Measurements from ENCODE around the gene LZIC.
"Not testable (repeated sequence)": the region's sequence is repeated elsewhere in the genome, so short reads cannot be mapped to it uniquely, and the experiment has no call there.

Gene LZIC

GRCh38 chr1:9942939-9943788, at the start of gene LZIC, which contains the start of gene NMNAT1:
LZIC (minus strand) TSS chr1:9943391; CDS start chr1:9936619, 6,772 bp downstream.
NMNAT1 (plus strand) TSS chr1:9943475; CDS start chr1:9972074, 28,599 bp downstream.
- DNase-seq (ENCODE audit: low read depth) = peak; percentile 82

DNA sequence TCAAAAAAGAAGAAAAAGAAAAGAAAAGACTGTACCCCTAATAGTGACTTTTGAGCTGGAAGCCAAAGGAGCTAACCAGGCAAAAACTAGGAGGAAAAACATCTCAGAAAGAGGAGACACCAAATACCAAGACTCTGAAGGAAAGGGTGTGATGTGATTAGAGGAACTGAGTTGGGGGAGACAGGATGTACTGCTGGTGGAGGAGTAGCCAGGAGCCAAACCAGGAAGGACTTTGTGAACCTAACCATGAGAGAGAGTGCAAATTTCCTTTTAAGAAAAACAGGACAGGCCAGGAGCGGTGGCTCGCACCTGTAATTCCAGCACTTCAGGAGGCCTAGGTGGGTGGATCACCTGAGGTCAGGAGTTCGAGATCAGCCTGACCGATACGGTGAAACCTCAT, 49.7 kb upstream of the LZIC start:
- DNase-seq (ENCODE audit: low read depth) = no peak

GRCh38 chr1:9990944-9991343, 47.8 kb upstream of the LZIC start:
- no peak for DNase-seq (ENCODE audit: low read depth)

DNA sequence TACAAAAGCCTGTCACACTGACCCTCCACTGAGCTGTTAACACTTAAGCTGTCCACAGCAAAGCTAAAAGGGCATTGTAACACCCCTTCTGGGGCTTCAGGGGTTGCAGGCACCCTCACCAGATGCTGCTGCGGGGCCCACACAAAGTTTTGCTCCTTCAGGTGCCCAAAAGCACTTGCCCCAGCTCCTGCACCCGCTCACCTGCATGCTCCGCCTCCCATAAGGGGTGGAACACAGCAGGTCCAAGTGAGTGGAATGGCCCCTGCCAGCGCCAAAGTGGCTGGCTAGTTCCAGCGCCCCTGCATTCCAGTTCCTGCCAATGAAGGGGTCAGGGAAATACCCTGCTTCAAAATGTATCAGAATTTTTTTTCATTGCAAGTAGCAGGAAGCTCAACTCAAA, 46.6 kb upstream of the LZIC start:
- no peak for DNase-seq (ENCODE audit: low read depth)

DNA sequence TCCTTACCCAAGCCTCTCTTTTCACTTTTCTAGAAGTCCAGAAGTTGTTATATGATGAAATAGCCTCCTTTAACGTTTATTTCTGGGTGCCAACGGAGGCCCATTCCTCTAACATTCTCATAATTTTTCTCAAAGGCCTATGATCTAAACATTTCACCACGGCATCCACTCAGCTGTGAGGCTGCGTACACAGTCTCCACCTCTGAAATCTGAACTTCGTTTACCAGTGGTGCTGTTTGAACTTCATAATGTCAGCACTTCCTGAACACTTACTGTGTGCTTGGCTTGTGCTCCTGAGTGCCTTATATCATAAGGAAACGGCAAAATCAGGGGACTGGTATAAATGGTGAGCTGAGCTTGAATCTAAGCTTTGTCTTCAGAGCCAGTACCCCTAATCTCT, 41.8 kb upstream of the LZIC start:
- DNase-seq (ENCODE audit: low read depth) = no peak

DNA sequence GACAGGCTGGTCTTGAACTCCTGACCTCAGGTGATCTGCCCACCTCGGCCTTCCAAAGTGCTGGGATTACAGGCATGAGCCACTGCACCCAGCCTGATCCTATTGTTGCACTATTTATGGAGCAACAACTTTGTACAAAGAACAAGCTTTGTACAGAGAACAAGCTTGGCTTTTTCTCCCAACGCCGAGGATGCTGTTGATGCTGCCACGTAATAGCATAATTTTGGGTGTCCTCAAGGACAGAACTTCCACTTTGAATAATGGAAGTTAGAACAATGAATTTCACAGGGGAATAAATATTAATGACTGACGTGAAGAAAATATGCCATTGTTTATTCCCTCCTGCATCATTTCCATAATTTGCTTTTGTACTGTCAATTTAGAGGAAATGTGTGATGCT, 41.1 kb upstream of the LZIC start:
- no peak for DNase-seq (ENCODE audit: low read depth)

GRCh38 chr1:9960706-9961562, 17.7 kb upstream of the LZIC start:
- peak; percentile 29 for DNase-seq (ENCODE audit: low read depth)

DNA sequence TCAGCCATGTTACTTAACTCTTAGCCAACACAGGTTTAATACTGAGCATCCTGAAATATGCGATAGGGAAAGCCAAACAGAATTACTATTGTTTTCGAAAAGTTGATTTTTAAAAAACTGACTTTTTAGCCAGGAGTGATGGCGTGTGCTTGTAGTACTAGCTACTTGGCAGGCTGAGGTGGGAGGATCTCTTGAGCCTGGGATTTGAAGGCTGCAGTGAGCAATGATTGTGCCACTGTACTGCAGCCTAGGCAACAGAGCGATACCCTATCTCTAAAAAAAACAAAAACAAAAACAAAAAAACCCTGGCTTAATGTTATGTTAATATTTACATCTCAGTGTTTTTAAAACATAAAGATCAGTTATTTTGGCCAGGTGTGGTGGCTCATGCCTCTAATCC, 16.8 kb upstream of the LZIC start:
- no peak for DNase-seq (ENCODE audit: low read depth)

- no peak for DNase-seq (ENCODE audit: low read depth)
Observed at GRCh38 chr1:9957726-9958125, 14.5 kb upstream of the LZIC start.

DNA sequence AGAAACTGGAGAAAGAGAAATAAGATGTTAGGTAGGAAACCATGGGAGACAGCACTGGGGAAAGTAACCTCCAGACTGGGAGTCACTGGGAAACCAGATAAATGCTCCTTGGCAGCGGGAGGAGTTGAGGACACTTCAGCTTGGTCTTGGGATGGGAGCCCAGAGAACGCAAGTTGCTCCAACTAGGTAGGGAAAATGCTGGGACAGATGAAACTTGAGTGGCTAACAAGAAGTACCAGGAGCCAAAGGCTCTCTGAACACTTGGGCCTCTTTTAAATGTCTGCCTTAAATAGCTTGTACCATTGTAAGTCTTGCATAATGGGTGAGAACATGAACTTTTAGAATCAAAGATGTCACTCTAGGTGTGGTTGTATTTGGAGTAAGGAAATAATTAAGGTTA, 3.1 kb upstream of the LZIC start:
- DNase-seq (ENCODE audit: low read depth) = no peak

- peak; percentile 12 for DNase-seq (ENCODE audit: low read depth)
Observed at GRCh38 chr1:9942399-9942938, 722 bp downstream of the LZIC start.

- DNase-seq (ENCODE audit: low read depth) = no peak
Observed at GRCh38 chr1:9929431-9930385, 13.5 kb downstream of the LZIC start.

DNA sequence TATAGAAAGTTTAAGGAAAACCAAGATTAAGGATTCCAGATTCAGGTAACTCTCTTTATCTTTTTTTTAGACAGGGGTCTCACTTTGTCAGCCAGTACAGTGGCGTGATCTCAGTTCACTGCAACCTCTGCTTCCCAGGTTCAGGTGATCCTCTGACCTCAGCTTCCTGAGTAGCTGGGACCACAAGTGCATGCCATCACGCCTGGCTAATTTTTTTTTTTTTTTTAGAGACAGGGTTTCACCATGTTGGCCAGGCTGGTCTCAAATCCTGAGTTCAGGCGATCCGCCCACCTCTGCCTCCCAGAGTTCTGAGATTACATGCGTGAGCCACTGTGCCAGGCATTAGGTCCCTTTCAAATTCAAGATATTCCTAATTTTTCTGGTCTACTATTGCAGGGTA, 15.9 kb downstream of the LZIC start:
- no peak for DNase-seq (ENCODE audit: low read depth)

DNA sequence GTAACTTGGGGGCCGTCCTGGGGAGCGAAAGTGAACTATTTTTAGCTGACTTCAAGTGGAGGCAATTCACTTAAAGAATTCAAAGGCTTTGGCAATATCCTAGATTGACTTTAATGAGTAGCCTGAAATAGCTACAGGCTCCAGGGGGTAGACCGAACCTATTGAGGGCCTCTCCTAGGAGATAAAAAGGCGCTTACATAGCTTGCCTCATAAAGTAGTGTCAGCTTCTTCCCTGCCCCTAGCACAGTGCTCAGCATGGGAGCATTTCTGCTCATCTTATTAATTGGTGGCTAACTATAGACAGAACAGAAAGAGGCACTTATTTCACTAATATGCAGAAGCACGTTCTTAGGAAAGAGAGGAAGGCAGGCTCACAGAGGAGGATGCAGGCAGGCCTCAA, 20.8 kb downstream of the LZIC start:
- DNase-seq (ENCODE audit: low read depth) = no peak

DNA sequence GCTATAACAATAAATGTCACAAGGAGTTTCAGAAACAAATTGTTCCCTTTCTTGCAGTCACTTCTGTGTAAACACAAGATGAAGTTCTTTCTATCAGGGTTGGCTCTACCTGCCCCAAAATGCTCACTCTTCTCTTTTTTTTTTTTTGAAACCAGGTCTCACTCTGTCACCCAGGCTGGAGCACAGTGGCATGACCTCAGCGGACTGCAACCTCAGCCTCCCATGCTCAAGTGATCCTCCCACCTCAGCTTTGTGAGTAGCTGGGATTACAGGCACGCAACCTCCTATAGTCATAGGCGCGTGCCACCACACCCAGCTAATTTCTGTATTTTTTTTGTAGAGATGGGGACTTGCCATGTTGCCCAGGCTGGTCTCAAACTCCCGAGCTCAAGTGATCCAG, 22.6 kb downstream of the LZIC start:
- no peak for DNase-seq (ENCODE audit: low read depth)

- no peak for DNase-seq (ENCODE audit: low read depth)
Observed at GRCh38 chr1:9917901-9918300, 25.3 kb downstream of the LZIC start.

DNA sequence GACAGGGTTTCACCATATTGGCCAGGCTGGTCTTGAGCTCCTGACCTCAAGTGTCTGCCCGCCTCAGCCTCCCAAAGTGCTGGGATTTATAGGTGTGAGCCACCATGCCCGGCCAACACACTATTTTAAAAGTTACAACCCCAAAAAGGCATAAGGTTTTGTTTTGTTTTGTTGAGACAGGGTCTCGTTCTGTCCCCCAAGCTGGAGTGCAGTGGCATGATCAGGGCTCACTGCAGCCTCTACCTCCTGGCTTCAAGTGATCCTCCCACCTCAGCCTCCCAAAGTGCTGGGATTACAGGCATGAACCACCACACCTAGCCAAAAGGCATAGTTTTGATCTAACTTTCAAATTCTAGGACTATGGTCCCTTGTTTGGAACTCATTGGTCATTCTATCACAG, 25.7 kb downstream of the LZIC start:
- DNase-seq (ENCODE audit: low read depth) = not testable (repeated sequence)

GRCh38 chr1:9916452-9916851, 26.7 kb downstream of the LZIC start:
- DNase-seq (ENCODE audit: low read depth) = no peak

- no peak for DNase-seq (ENCODE audit: low read depth)
Observed at GRCh38 chr1:9914610-9914937, 28.6 kb downstream of the LZIC start.

DNA sequence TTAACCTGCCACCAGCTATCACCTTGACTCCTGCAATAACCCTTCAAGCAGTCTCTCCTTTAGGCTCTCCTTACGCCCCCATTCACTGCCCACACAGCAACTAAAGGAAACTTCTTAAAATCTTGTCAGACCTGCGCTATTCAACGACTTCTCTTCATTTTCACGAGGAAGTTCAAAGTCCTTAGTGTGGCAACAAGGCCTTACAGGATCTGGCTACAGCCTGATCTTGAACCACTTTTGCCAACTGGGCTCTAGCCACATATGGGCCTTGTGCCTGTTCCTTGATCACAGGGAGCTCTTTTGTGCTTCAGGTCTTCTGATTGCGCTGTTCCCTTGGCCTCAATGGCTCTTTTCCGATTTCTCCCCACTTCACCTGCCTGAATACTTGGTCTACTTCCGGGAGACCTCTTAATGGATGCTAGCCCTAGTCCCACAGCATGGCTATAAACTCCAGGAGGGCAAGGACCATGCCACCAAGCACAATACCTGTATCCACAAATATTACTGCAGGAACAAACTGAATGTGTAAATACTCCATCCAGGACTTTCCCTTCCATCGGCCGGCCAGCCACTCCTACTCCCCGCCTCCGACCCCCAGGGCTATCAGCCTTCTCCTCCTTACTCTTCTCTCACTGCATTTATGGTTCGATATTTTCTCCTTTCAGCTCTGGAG, 30.8 kb downstream of the LZIC start:
- DNase-seq (ENCODE audit: low read depth) = no peak
